NK-92 (cell line): ENCODE results near the gene TIMM17B.
A peak's percentile ranks its signal among the peaks of the same experiment; 100 is the strongest.

Experiments
- DNase-seq: peaks from one replicate; lab custom pipeline; 2025; ENCODE audit not compliant: unreplicated experiment; lab: John Stamatoyannopoulos, UW

TIMM17B gene

DNA sequence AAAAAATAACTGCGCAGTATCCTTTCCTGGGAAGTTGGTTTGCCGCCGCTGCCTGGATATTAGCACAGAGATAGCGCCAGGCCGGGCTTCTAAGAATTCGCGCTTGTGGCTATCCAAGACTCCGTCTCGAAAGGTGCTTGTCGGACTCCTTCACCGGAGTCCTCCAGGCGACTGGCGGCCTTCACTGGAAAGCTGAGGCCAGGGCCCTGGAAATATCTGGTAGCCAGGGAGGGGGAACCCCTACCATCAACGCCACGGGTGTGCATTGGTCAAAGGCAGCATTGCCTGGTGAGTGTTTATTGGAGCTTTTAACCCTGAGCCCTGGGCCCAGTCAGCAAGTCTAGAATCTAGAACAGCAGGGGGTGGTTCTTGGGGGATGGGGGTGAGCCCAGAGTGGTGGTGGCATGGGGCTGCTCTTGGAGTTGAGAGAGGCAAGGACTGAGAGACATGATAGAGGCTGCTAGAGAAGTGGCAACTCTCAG lies 21.8 kb upstream of the TIMM17B start:
- no peak for DNase-seq

DNA sequence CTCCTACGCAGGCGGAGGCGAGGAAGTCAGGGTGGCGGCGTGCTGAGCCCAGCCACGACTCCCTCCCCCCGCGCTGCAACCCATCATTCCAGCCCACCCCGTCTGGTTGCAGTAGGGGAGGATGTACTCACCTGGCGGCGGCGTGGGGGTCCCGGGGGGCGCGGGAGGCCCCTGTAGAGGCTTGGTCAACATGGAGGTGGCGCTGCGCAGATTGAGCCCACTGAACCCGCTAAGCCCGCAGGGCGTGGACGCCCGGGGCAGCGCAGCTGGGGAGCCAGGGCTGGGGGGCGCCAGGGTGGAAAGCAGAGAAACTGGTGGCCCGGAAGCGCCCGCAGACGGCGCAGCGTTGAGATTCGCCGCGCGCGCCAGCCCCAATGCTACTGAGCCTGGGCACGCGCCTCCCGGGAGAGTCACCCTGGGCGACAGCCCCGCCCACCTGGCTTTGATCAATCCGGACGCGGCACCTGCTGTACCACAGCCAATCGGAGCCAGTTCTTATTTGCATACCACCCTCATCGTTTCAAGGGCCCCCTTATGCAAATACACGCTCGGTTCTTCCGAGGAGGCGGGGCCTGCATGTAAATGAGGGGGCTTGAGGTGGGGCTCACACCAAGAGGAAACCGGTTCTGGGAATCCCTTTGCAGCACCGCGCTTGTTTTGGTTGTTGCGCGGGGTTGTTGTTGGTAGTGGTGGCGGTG lies 21.2 kb upstream of the TIMM17B start, which contains the start of gene PIM2:
TSS of gene PIM2 (minus strand) at position 382 of the 698 bp plus-strand sequence. CDS start at position 192, 190 bp downstream.
- DNase-seq = peak; percentile 45

DNA sequence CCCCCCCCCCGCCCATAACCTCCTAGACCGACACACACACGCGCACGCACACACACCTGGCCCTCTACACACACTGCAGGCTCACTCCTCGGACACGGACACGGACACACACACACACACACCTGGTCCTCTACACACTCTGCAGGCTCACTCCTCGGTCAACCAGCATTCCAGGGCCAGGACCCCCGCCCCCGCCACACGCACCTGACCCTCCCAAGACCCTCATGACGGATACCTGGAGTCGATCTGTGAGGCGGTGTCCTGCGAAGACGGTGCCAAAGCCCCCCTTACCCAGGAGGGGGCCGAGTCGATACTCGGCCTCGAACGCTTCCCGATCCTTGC lies 20.7 kb upstream of the TIMM17B start:
- no peak for DNase-seq

- DNase-seq = peak; percentile 40
Measured at GRCh38 chrX:48917139-48918001, 19.8 kb upstream of the TIMM17B start.

DNA sequence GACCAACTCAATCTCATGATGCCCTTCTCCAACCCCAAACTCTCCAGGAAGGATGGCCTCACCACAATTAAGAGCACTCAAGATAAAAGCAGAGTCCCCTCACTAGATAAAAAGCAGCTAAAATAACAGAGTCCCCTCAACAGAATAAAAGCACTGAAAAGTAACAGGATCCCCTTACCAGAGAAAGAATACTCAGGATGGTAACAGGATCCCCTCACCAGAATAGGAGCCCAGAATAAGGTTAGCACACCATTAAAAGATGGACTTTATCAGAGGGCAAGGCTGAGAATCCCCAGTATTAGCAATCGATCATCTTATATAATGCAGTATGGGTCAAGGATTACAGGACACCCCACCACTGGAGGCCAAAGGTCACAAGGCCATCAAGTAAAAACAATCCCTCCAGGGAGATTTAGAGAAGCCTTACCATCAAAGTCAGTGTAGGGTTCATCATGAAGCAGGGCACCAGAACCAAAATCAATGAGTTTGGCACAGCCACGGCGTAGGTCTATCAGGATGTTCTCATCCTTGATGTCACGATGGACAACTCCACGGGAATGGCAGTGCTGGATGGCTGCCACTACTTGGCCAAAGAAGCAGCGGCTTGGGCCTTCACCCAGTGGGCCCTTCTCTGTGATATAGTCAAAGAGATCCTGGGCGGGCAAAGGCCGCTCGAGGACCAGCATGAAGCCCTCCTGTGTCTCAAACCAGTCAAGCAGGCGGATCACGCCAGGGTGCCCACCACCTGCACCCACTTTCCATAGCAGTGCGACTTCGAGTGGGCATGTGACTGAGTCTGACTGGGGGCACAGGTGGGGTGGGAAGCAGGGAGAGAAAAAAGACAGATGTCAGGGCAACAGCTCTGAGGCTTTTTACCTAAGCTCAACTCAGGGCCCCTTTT lies 17.3 kb upstream of the TIMM17B start:
- DNase-seq = no peak

GRCh38 chrX:48913605-48914366 lies 16.2 kb upstream of the TIMM17B start:
- DNase-seq = no peak

DNA sequence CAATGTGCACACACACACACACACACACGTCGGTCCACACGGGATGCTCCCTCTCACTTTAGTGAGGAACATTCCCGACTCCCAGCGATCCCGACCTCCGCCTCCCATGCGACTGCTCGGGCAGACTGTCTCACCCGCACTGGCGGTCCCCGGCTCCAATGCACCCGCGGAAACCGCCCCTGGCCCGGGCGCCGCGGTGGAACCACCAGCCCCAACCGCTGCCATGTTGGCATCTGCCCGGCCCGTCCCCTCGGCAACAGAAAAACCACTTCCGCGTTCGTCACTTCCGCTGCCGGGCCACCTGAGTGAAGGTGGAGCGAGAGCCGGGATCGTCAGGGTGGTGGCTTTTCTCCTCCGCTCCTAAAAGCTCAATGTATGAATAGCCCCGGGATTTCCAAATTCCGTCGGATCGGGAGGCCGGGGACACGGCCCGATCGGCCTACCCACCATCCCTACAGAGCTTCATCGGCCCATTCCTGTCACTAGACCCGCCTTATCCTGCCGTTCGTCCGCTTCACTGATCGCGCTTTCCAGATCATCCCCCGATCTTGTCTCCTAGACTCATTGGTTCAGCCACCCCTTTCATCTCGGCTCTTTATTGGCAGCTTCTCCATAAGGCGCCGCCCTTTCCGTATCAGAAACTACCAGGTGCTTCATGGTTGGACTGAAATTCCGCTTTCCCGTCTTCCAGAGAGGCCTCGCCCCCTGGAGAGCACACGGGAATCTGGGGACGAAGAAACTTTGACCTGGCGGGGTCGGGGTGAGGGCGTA lies 14.0 kb upstream of the TIMM17B start, which contains the start of gene SLC35A2:
TSS of gene SLC35A2 (minus strand) at position 235 of the 771 bp plus-strand sequence. CDS start at position 225, 10 bp downstream.
- peak; percentile 9 for DNase-seq

DNA sequence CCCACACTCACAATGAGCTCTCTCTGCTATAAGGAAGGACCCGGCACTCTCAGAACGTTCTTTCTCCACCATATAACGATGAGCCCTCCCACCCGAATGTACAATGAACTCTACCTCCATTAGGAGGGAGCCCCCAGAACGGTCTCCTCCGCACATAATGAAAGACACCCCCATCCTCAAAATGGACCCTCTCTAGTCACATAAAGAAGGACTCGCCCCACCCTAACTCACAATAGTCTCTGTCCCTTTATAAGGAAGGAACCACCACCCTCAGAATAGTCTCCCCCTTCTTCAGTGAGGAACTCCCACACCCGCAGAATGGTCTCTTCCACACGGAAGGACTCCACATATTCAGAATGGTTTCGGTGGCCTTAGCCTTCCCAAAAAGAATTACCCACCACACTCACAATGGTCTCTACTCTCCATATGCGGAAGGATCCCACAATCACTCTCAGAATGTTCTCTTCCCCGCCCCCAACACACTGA lies 13.4 kb upstream of the TIMM17B start:
- no peak for DNase-seq

- no peak for DNase-seq
Measured at GRCh38 chrX:48909703-48910294, 12.2 kb upstream of the TIMM17B start.

- DNase-seq = no peak
Measured at GRCh38 chrX:48908600-48908999, 11.0 kb upstream of the TIMM17B start.

DNA sequence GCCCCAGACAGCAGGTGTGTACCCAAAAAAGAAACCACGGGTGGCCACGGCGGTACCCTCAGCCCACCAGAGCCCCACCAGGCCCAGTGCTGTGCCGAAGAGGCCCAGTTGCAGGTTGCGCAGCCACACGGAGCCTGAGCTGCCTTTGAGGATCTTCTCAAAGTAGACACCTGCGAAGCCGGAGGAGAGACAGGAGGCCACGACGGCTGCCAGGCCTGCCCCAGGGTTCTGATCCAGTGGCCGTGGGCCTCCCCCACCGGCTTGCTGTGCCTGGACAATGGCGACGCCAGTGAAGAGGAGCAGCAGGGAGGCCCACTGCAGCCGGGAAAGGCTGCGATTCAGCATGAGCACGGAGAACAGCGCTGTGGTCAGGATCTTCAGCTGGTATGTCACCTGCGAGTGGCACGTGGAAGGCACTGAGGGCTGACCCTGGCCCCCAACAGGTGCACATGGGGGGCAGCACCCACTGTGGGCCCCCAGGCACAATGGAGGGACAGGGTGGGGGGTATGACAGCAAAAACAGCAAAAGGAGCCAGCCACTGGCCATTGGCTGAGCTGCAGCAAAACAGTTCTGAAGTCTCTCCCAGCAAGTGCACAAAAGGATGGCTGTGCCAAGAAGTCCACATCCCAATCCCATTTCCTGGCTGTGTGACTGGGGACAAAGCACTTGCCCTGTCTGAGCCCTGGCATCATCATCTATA lies 7.7 kb upstream of the TIMM17B start:
- no peak for DNase-seq

DNA sequence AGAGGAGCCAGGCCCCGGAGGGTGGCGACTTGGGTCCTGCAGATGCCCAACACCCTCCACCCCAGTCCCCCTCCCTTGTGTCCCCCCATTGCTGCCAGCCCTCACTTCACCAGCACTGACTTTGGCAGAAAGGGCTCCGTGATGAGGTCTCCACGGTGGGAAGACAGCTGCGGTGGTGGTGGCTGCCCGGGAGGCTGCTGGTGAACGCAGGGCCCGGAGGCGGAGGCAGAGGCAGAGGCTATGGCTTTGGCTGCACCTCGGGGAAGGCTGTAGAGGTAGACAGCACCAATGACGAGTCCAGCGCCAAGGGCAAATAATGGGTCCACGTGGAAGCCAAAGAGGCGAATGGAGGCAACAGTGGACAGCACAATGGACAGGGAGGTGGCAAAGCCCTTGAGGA lies 7.1 kb upstream of the TIMM17B start:
- DNase-seq = no peak

DNA sequence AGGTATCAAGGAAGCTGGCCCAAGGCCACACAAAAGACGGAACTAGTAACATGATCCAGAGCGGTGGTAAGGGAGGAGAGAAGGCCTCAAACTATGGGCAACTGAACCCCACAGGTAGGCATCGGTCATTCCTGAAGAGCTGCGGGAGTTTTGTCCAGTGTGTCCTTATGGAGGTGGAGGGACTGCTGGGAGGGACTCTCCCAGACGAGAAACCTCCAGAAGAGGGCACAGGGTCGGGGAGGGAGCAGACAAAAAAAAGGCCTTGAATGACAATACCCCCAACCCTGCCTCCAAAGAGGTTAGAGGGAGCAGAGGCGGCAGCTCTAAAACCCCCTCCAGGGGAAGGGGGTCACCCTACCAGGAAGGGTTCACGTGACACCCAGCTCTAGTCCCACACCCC lies 6.6 kb upstream of the TIMM17B start:
- no peak for DNase-seq

DNA sequence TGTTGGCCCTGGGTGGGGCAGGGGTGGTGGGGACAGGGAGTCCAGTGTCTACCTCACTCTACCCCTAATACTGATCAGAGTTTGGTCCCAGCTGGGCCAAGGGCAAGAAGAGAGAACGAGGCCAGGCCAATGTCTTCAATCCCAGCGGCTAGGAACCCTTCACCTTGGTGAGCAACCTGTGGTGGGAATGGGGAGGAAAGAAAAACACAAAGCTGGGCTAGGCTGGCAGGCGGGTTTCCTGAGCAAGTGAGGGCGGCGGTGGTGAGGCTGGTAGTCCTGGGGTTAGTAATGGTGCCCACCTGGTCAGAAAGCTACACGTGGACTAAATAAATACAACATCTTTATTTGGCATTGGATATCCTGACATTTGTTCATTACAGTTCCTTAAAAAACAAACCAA lies 5.7 kb upstream of the TIMM17B start:
- no peak for DNase-seq

DNA sequence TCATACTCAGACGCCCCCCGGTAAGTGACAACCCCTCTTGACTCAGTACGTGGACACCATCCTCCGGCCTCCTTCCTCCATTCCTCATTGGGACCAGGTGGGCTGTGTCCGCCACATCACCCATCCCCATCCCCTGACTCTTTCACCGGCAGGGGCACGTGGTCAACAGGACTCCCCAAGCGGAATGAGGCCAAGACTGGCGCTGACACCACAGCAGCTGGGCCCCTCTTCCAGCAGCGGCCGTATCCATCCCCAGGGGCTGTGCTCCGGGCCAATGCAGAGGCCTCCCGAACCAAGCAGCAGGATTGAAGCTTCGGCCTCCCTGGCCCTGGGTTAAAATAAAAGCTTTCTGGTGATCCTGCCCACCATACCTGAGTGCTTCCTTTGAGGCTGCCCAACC lies 5.2 kb upstream of the TIMM17B start:
- no peak for DNase-seq

GRCh38 chrX:48902135-48902534 lies 4.6 kb upstream of the TIMM17B start:
- no peak for DNase-seq

DNA sequence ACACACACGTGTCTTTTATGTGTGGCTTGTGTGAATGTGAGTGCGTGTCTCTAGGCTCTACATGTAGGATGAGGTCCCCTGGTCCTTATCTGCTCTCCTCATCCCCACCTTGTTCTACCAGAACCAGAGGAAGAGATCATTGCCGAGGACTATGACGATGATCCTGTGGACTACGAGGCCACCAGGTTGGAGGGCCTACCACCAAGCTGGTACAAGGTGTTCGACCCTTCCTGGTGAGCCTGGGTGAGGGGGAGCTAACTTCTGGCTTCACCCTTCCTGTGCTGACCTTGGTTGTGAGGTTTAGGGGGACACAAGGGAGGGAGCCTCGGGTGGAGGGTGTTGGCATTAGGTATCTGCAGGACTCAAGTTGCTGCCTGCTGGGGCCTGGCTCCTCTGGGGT lies 3.5 kb upstream of the TIMM17B start:
- DNase-seq = no peak

GRCh38 chrX:48899078-48899410 lies 1.5 kb upstream of the TIMM17B start:
- no peak for DNase-seq
